A673 (cell line): ENCODE data around the gene AP1AR.

ENCODE experiments used
- CTCF ChIP-seq: fragments of 300-800, 200-600 bp; sonication (generic); conservative IDR thresholded peaks from 2 replicates; pipeline ENCODE4 v1.5.1; 2017; ENCODE audit warnings: low read depth, mild to moderate bottlenecking, antibody characterized with exemption, low read length, moderate library complexity, mixed read lengths
- EZH2 ChIP-seq: fragments of 200-600 bp; sonication (generic); IDR thresholded peaks from 2 replicates; pipeline ENCODE4 v1.6.1; 2017; ENCODE audit warnings: borderline replicate concordance, low read depth, mild to moderate bottlenecking, mixed read lengths, antibody characterized with exemption, low read length; ENCODE audit not compliant: poor library complexity, severe bottlenecking

- TF ChIP-seq EZH2 = no peak
- no peak for TF ChIP-seq CTCF
These were observed 48.3 kb downstream of the AP1AR start for GRCh38 chr4:112279882-112280315.
